Measurements from ENCODE around the gene PGGHG.
A peak's percentile ranks its signal among the peaks of the same experiment; 100 is the strongest.
"Not testable (repeated sequence)": the region's sequence is repeated elsewhere in the genome, so short reads cannot be mapped to it uniquely, and the experiment has no call there.

PGGHG gene

GRCh38 chr11:299081-299891 lies 10.4 kb downstream of the PGGHG start, which contains the start of gene IFITM5:
Gene IFITM5 (minus strand): TSS chr11:299526. CDS start chr11:299490, 36 bp downstream.
- peak; percentile 62 for DNase-seq

GRCh38 chr11:299951-300735 lies 11.2 kb downstream of the PGGHG start:
- DNase-seq = no peak

GRCh38 chr11:303363-303762 lies 14.4 kb downstream of the PGGHG start:
- no peak for DNase-seq

DNA sequence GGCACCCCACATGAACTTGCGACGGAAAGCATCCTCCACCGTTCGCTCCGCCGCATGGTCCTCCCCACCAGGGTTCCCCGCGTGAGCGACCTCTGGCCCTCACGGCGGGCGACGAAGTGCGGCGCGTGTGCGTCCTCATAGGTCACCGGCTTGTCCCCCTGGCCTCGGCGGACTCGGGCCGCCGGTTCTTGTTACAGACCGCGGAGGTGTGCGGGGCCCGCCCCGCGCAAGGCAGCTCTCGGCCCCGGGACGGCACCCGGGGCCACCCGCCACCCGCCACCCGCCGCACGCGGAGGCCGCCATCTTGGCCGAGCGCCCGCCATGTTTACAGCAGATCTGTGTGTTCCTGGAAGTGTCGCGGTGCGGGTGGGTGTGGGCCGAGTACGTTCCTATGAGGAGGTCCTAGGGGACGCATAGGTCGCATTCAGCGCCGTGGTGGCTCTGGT lies 15.2 kb downstream of the PGGHG start:
- DNase-seq = no peak

- peak; percentile 53 for DNase-seq
Observed at GRCh38 chr11:304915-305843, 16.3 kb downstream of the PGGHG start.

GRCh38 chr11:305844-306211 lies 16.9 kb downstream of the PGGHG start:
- DNase-seq = no peak

GRCh38 chr11:306645-307371 lies 17.9 kb downstream of the PGGHG start:
- DNase-seq = no peak

DNA sequence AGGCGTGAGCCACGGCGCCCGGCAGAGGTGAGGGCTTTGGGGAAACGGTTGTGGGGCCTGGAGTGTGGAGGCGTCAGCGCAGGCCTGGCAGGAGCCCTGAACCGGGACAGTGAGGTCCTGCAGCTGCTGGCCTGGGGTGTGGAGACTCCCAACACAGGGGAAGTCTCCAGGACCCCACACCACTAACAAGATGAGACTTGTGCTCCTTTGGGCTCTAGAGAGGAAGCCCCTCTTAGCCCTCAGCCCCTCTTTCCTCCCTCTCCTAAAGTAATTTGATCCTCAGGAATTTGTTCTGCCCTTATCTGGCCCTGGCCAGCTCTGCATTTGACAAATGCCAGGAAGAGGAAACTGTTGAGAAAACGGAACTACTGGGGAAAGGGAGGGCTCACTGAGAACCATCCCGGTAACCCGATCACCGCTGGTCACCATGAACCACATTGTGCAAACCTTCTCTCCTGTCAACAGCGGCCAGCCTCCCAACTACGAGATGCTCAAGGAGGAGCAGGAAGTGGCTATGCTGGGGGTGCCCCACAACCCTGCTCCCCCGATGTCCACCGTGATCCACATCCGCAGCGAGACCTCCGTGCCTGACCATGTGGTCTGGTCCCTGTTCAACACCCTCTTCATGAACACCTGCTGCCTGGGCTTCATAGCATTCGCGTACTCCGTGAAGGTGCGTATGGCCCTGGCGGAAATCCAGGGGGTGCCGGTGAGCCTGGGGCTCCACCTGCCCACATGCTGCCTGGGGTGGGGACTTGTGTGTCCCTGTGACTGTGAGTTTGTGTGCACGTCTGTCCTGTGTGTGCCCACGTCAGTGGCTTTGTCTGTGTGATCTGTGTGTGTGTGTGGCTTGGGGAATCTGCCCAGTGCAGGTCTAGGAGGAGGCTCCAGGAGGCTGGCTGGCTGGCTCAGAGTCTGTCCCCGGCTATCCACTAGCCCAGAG lies 19.1 kb downstream of the PGGHG start, which contains the start of gene IFITM2:
TSS of gene IFITM2 (plus strand) at position 51 of the 943 bp plus-strand sequence. CDS start at position 428, 377 bp downstream.
- DNase-seq = not testable (repeated sequence)

GRCh38 chr11:308740-309665 lies 20.1 kb downstream of the PGGHG start:
- DNase-seq = not testable (repeated sequence)

- DNase-seq = not testable (repeated sequence)
Observed at GRCh38 chr11:309979-310572, 21.1 kb downstream of the PGGHG start.

DNA sequence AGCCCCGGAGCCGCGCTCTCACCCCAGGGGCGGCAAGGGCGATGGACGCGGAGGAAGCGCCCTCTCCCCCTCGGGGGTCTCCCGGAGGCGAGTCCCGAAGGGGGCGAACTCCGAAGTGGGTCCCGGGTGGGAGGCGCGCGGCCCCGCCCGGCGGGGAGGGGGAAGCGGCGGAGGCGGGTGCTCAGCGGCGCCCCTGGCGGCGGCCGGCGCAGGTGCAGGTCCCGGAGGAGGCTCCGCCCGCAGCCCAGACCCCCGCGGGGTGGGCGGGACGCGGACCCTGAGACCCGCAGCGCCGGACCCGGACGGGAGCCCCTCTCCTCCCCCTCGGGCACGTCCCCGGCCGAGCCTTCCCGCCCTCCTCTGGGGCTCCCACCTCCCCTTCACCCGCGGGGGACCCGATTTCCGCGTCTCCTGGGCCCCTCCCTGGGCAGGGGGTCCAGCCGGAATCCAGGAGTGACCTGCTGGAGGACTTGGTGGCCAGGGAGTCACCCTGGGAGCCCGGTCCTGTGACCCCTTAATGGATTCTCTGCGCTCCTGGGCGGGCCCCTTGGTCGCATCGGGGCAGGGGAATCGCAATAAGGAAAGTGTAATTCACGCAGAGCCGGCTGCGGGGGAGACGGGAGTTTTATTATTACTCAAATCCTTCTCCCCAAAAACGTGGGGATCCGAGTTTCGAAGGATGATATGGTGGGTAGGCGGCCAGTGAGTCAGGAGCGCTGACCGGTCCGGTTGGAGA lies 22.3 kb downstream of the PGGHG start:
- not testable (repeated sequence) for DNase-seq

- peak; percentile 46 for DNase-seq
Observed at GRCh38 chr11:312092-312816, 23.3 kb downstream of the PGGHG start.

DNA sequence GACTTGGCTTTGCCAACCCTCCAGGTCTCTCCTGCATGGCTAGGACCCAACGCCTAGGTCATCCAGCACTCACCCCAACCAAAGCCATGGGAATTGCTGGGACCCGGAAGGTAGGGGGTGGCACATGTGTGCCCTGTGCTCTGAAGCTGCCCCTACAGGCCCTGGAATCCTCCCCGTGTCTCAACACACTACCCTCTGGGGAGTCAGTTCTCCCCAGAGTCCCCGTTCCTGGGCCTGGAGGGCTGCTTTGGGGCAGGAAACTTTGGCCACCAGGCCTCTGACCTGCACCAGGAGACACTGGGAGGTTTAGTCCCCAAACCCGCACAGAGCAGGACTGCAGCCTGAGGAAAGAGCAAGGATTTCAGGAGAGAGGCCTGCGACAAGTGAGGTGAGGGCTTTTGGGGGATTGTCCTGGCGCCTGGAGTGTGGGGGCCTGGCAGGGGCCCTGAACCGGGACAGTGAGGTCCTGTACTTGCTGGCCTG lies 24.4 kb downstream of the PGGHG start:
- no peak for DNase-seq

DNA sequence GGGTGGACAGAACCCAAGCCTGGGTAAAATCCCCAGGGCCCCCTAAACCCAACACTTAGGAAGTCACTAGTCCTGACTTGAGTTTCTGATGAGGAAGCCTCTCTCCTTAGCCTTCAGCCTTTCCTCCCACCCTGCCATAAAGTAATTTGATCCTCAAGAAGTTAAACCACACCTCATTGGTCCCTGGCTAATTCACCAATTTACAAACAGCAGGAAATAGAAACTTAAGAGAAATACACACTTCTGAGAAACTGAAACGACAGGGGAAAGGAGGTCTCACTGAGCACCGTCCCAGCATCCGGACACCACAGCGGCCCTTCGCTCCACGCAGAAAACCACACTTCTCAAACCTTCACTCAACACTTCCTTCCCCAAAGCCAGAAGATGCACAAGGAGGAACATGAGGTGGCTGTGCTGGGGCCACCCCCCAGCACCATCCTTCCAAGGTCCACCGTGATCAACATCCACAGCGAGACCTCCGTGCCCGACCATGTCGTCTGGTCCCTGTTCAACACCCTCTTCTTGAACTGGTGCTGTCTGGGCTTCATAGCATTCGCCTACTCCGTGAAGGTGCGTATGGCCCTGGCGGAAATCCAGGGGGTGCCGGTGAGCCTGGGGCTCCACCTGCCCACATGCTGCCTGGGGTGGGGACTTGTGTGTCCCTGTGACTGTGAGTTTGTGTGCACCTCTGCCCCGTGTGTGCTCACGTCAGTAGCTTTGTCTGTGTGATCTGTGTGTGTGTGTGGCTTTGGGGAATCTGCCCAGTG lies 25.0 kb downstream of the PGGHG start, which contains the start of gene IFITM1:
TSS of gene IFITM1 (plus strand) at position 254 of the 767 bp plus-strand sequence. CDS start at position 385, 131 bp downstream.
- peak; percentile 64 for DNase-seq

DNA sequence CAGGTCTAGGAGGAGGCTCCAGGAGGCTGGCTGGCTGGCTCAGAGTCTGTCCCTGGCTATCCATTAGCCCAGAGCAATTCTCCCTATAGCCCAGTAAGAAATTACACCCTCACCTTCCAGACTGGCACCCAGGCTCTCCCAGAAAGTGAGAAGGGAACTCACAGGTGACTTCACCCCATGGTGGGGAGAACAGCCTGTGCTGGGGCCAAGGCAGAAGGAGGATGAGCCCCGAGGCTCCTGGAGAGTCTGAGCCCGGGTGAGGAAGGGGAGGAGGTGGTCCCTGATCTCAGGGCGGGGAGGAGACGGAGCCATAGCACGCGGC lies 25.6 kb downstream of the PGGHG start:
- not testable (repeated sequence) for DNase-seq

- DNase-seq = no peak
Observed at GRCh38 chr11:315051-315481, 26.1 kb downstream of the PGGHG start.

Data from activated CD4-positive, alpha-beta T cell treated with anti-CD3 and anti-CD28 coated beads for 1 hour (primary cell).